ENCODE data around the gene DDT.
"Not testable (repeated sequence)": the region's sequence is repeated elsewhere in the genome, so short reads cannot be mapped to it uniquely, and the experiment has no call there.

The DDT gene

DNA sequence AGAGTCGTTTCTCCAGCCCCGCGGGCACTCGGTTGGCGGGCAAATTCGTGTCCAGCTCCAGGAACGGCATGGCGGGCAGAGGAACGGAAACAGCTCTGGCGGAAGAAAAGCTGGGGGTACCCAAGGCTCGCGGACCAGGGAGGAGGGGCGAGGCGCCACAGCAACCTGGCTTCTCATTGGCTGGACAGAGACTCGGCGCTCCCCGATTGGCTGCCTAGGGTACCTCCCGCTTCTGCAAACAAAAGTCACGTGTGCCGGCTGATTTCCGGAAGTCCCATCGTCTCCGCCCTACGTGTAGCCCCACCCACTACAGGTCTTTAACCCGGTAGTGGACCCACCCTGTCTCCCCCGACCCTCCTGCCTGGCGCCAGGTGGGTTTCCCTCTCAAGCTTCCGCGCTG is at the start of gene DDT:
TSS of gene DDT (minus strand) at position 97 of the 400 bp plus-strand sequence. CDS start at position 70, 27 bp downstream.
- not testable (repeated sequence) for DNase-seq (ENCODE audit: low read depth)

DNA sequence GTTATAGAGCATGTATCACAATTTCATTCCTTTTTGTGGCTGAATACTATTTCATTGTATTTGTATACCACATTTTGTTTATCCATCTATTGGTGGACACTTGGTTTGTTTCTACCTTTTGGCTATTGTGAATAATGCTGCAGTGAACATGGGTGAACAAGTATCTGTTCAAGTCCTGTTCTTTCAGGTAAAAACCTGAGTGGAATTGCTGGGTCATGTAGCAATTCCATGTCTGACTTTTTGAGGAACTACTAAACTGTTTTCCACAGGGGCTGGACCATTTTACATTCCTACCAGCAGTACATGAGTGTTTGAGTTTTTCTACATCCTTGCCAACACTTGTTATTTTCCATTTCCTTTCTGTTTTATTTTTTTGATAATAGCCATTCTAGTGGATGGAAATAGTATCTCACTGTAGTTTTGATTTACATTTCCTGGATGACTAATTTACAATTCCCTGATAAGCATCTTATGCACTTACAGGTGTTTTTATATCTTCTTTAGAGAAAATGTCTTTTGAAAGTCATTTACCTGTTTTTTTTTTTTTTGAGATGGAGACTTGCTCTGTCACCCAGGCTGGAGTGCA is 49.1 kb upstream of the DDT start:
- no peak for DNase-seq (ENCODE audit: low read depth)

DNA sequence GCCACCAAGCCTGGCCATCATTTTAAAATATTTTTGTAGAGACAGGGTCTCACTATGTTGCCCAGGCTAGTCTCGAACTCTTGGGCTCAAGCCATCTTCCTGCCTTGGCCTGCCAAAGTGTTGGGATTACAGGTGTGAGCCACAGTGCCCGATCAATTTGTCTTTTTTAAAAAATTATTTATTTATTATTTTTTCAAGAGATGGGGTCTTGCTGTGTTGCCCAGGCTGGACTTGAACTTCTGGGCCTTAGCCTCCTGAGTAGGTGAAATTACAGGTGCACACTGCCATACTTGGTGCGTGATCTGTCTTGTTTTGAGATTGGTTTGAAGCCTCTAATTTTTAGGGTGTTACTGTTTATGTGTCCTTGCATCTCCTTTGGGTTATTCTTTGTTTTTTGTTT is 47.1 kb upstream of the DDT start:
- DNase-seq (ENCODE audit: low read depth) = no peak

DNA sequence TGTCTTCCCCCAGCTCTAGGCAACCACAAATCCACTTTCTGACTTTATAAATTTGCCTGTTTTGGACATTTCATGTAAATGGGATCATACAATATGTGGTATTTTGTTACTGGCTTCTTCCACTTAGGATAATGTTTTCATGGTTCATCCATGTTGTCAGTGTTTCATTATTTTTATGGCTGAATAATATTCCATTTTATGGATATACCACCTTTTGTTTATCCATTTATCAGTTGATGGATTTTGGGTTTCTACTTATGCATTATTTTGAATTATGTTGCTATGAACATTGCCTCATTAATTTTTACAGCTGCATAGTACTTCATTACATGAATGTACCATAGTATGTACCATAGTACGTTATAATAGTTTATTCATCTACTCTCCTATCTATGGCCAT is 41.9 kb upstream of the DDT start:
- no peak for DNase-seq (ENCODE audit: low read depth)

DNA sequence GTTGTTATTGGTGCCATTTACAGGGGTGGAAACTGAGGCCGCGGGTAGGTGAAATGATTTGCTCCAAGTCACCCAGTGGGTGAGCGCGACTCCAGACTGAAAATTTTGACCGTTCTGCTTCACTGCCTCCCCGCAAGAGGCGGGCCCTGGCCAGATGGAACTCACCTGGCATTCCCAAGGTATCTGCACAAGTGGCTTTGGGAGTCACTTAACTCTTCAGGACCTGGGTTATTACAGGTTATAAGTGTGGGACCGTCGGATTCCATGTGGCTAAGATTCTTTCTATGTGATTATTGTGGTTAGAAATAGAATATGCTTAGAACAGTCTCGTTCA is 37.5 kb upstream of the DDT start:
- DNase-seq (ENCODE audit: low read depth) = no peak

DNA sequence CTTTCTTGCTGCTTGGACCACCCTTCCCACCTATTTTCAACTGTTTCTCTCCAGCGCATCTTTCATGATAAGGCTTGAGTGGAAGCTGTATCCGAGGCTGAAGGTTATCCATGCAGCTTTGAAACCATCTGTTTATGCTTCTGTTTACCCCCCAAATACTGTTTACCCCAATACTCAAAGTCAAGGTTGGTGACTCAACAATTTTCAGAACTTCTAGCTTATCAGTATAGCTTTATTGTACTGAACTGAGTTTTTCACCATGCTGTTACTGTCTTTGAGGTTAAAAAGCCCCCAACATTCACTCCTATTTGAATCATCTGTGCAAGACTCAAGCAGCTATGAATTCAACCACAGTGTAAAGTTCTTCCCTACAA is 35.8 kb upstream of the DDT start:
- DNase-seq (ENCODE audit: low read depth) = no peak

DNA sequence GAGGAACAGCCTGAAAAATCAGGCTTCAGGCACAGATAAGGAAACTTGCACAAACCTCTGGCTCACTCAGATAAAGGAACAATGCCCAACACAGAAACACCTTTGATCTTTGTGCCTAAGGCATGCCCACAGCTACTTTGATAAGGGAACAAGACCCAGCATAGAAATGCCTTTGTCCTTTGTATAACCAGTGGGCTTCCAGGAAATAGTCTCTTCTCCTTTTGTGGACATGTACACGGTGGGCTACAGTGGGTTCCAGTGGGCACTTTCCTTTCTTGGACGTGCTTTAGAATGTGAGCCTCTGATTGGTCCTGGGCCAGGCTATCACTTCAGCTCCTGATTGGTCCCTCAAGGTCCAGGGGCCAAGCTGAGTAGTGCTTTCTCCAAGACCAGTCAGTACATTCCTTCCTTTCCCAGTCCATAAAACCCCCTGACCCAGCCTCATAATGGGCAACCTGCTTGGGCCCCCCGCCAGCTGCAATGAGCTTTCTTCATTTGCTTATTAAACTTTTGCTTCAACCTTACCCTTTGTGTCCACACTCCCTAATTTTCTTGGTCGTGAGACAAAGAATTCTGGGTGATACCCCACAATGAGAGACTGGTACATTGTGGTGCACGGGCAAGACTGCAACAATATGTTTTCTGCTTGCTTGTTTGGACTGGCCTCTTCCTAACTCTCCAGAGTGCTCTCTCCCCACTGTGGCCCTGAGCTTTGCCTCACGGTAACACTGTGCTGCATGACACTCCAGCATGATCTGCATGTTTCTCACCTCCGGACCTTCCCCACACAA is 35.2 kb upstream of the DDT start:
- DNase-seq (ENCODE audit: low read depth) = no peak

DNA sequence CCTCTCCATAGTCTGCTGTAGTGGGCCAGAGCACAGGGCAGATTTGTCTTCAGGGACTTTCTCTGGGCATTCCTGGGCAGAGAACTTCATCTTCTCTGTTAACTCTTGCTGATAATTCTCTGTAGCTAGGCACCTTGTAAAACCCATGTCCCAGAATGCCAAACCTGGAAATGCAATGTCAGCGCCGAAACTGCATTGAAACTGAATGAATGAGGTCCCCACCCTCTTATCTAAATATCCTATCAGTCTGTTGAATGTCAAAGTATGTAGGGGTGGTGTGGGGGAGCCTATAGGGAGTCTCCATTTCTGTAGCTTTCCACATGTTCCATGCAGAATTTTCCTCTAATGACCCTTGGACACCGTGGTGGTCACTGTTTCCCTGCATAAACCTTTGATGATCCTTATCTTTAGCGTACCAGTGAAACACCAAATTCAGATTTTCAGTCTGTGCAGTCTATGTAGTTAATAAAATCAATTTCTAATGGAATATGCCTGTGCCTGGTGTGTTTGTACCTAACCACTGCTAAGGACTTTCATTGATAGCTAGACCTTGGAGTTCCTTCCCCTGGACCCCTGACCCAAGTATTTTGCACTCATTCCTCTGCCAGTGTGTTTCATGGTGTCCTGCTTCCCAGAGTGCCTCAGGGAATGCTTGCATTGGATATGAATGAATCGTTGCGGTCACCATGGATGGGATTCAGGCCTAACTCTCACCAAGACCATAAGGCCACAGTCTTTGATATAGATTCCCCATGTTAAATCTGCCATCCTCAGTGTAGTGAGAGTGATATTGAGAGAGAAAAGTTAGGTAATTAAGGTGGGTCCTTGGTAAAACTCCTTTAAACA is 34.4 kb upstream of the DDT start:
- DNase-seq (ENCODE audit: low read depth) = no peak

DNA sequence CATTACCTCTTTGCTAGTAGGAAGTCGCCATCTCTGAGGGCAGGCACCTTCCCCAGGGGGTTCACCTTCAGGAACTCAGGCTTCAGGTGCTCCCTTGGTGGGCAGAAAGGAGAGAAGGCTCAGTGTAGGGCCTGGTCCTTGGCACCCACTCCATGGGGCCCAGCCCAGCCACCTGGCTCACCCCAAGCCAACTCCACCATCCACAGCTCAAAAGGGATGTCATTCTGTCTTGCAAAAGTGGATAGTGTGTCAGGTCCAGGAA is 33.7 kb upstream of the DDT start:
- no peak for DNase-seq (ENCODE audit: low read depth)

DNA sequence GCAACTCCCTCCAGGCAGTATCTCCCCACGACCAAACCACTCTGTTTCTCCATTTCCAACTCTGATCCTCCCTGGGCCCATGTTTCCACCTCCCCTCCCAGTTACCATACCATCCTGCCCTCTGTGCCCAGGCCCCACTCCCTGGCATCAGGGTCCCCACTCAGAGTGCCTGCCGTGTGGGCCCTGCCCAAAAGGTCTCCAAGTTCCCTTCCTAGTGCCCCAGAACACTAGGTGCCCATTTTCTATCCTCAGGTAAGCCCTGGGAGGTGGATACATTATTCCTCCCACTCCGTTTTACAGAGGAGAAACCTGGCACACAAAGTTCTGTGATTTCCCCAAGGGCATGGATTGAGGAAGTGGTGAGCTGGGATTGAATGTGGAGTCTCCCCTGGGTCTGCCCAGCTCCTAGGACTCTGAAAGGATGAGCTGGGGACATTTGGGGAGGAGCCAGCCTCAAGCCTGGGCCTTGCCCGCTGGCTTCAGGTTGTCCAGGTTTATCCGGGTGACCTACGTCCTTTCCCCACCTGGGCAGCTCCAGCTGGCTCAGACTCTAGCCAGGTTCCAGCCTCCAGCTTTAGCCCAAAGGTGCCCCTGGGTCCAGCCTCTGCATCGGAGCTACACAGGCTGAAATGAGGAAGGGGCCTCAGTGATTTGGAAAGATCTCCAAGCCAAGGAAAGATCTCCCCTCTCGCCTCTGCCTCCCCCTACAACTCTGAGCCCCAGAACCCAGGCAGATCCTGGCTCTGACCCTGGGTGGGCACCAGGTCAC is 33.2 kb upstream of the DDT start:
- DNase-seq (ENCODE audit: low read depth) = no peak

DNA sequence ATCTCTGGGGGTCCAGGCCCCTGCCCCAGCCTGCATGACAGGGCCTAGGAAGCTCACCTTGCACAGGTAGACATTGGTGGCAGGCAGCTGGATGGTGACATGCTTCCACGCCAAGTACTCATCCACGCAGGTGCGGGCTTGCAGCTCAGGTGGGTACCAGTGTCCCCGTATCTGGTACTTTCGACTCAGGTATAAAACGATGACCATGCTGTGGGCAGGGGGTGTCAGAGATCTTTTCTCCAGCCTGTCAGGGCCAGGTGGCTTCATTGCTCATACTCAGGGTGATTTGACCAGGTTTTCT is 32.6 kb upstream of the DDT start:
- DNase-seq (ENCODE audit: low read depth) = no peak

DNA sequence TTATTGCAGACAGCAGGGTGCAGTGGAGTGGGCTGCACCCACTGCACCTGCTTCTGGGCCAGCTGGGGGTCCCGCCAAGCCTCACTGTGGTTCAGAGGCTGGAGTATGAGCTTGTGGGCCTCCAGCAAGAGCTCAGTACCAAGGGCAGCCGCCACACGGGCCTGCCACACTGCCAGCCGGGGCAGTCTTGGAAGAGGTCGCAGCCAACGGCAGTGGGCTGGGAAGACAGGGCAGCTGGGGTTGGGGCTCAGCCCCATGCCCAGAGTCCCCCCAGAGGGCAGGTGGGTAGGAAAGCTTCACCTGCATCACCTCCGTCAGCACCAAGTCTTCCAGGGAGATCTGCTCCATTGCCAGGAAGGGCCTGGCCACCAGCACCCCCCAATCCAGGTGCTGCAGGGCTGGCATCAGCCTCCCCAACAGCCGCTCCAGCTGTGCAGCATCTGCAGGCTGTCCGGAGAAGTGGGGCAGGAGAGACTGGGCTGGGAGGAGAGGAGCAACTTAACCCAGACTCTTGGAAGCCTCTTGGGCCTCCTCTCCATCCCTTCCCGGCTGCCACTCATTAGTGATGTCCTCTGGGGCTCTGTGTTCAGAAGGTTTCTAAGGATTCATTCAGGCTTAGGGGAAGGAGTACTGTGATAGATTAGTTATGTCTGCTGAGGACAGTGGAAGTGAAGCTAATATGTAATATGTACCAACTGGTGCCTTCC is 32.1 kb upstream of the DDT start:
- no peak for DNase-seq (ENCODE audit: low read depth)

DNA sequence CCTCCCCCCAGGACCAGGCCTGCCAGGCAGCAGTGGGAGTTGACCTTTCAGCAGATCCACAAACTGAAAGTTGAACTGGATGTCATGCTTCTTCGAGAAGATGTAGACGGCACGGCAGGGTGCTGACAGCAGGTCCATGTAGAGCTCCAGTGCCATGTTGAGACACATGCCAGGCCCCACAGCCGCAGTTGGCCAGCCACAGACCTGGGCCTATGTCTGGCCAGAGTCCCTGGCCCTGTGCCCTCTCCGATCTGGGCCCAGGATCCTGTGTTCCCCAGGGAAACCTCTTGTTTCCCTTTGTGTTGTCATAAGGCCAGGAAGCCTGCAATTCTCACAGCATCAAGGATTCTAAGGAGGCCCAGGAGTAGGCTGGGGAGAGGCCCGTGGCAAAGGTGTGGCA is 31.0 kb upstream of the DDT start, which contains the start of gene GSTT4:
TSS of gene GSTT4 (minus strand) at position 253 of the 400 bp plus-strand sequence. CDS start at position 156, 97 bp downstream.
- DNase-seq (ENCODE audit: low read depth) = no peak

DNA sequence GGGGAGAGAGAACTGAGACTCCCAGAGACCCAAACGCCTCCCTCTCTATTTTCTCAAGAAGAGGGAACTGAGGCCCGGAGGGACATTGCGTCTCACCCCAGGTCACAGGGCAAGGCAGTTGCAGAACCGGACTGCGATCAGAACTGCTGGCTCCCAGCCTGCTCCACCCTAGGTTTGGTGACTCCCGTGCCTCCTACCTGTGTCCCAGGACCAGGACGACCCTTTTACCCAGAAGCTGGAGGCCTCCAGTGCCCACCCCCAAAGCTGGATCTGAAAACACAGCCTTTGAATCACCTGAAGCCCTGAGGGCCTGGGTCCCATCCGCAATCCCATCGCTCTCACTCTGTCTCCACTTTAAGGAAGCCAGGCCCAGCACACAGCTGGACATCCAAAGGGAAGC is 29.6 kb upstream of the DDT start:
- DNase-seq (ENCODE audit: low read depth) = no peak

DNA sequence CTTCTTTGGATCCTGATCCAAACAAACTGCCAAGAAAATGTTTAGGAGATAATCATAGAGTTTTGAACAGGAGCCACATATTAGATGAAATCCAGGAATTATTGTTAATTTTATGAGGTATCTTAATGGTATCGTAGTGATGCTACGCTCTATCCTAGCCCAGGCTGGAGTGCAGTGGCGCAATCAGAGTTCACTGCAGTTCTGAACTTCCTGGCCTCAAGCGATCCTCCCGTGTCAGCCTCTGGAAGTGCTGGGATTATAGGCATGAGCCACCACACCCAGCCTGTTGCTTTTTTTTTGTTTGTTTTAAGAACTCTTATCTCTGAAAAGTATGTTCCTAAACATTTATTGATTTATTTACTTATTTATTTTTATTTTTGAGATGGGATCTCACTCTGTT is 28.6 kb upstream of the DDT start:
- no peak for DNase-seq (ENCODE audit: low read depth)

DNA sequence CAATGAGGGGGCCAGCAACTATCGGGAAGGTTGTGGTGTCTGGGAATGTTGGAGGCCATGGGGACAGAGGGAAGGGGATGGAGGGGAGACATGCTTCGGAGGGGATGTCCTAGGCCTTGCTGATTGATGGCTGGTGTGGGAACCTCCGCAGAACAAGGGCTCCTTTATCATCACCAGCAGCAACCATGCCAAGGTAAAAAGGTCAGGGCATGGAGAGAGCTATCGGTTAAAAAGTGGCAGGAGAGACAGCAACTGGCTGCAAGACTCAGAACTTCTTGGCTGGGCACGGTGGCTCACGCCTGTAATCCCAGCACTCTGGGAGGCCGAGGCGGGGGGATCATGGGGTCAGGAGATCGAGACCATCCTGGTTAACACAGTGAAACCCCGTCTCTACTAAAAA is 28.0 kb upstream of the DDT start:
- no peak for DNase-seq (ENCODE audit: low read depth)

DNA sequence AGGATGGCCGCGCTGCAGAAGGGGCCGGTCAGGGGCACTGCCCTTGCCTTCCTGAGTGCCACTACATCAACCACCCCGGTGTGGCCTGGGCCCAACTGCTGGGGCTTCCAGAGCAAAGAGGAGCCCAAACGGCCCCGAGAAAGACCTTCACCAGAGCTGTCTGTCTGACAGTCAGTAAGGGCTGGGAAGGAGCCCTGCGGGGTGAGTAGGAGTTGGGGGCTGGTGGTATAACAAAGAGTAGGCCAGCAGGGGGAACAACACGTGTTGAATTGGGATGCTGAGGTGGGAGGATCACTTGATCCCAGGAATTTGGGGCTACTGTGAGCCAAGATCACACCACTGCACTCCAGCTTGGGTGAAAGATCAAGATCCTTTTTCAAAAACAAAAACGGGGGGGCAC is 27.1 kb upstream of the DDT start:
- DNase-seq (ENCODE audit: low read depth) = no peak

DNA sequence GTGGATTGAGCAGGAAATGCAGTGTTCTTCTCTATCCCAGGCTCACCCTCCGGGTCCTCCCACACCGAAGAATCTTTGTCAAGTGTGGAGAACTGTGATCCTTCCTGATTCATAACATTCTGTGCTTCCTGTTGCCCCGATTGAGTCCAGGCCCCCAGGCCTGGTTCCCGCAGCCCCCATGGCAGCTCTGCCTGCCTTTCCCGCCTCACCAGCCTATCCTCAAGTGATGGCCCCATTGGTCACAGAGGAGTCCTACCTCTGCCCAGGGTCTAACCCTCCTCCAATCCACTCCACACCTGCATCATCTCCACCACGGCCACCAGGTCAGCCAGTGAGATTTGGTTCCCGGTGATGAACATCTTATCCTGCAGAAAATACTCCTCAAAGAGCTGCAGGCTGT is 25.5 kb upstream of the DDT start:
- not testable (repeated sequence) for DNase-seq (ENCODE audit: low read depth)

DNA sequence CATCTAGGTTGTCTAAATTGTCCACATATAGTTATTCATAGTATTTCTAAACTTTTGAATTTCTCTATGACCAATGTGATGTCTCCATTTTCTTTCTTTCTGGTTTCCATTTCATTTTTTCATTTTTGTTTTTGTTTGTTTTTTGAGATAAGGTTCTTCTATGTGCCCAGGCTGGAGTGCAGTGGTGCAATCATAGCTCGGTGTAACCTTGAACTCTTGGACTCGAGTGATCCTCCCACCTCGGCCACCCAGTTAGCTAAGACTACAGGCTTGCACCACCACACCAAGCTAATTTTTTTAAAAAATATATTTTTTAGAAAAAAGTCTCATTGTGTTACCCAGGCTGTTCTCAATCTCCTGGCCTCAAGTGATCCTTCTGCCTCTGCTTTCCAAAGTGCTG is 22.9 kb upstream of the DDT start:
- DNase-seq (ENCODE audit: low read depth) = no peak

DNA sequence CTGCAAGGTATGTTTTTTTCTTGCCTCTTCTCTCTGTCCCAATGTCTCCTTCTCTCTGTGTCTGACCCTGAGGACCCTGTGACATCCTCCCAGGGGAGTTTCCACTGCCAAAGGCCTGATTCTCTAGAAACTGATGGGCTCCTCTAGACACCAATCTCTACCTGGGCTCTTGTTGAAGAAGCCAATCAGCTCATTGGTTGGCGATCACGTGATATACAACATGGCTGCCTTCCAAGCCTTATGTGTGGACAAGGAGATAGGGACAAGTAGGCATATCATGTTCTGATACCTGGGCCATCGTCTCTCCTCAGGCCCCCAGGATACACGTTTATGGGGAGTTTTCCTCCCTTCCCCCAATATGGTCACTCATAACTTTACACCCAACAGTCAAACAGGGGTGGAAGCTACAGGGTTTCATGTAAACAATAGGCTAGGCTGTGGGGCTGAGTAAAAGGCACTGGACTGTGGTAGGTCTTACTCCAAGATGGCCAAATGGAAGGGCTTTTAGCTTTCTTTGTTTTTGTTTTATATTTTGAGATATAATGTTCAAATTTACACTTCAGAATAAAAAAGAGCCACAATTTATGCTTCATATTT is 19.4 kb upstream of the DDT start:
- DNase-seq (ENCODE audit: low read depth) = not testable (repeated sequence)

DNA sequence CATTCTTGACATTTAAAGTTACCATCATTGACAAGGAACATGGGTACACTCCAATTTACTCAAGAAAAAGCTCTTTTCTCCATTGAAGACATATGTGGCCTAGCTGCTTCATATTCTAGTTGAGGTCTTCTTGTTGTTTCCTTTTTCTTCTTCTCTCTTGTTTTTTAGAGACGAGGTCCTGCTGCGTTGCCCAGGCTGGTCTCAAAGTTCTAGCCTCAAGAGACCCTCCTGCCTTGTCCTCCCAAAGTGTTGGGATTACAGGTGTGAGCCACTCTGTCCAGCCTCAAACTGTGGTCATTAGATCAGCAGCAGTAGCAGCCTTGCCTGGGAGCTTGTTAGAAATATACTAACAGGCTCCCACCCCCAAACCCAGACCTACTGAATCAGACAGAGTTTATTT is 18.8 kb upstream of the DDT start:
- DNase-seq (ENCODE audit: low read depth) = not testable (repeated sequence)

Measured in stromal cell of bone marrow (primary cell).